IPS DF 4.7 (cell line): ENCODE measurements around the gene PTPRJ.
"Not testable (repeated sequence)": the region's sequence is repeated elsewhere in the genome, so short reads cannot be mapped to it uniquely, and the experiment has no call there.

Experiments
- DNase-seq: peaks from one replicate; pipeline ENCODE4 v3.0.0-alpha.2; 2013; ENCODE audit warnings: low spot score; ENCODE audit errors: extremely low read depth

Gene PTPRJ

DNA sequence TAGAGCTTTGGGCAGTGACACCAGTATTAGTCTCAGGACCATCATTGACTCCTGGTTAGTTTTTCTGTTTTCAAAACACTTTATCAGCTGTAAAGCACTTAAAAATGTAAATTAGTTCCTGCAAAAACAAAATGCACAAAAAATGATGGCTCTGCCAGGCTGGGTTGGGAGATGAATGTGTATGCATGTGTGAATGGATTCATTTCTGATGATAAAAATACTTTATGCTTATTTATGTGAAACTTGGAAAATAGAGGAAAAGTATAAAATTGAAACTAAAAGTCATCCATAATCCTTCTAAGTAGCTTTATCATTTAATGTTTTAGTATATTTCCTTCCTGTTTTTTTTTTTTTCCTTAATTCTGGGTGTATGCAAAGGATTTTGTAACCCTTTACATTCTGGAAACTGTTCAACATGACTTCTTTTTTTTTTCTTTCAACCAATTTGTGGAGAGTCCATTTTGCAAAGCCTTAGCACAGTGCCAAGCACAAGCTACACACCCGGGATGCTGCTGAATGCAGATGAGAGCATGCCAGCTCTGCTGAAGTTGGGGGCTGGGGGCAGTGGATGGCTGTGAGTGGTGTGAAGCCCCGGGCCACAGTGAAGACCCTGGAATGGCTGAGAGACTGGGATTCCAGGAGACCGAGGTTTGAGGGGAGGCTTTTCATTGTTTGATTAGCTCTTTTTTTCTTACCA is 37.6 kb downstream of the PTPRJ start:
- DNase-seq = no peak

DNA sequence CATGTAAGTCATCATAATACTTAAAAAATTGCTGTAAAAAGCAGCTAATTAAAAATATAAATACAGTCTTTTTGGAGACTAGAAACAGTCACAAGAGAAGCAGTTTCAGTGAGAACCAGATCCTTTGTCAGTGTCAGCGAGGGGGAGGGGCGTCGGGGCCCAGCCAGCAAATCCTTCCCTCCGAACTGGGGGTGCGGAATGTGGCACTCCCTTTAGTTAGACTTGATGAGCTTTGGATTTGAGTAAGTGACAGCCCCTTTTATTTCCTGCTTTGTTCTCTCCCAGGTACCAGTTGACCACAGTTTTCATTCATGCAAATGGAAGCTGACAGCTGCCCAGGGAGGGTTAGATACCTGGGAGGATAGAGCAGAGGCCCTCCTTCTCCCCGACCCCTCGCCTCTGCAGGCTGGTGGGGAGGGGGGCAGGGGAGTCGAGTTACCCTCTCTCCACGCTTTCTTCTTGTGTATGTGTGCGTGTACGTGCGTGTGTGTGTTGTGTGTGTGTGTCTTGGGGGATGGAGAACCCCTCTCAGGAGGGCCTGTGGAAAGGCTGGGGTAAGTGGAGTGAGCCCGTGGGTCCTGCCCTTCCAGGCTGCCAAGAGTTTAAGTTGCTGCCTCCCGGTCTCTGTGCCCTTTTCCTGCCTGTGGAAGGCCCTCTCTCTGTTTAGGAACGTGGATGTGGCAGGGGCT is 38.3 kb downstream of the PTPRJ start:
- no peak for DNase-seq

DNA sequence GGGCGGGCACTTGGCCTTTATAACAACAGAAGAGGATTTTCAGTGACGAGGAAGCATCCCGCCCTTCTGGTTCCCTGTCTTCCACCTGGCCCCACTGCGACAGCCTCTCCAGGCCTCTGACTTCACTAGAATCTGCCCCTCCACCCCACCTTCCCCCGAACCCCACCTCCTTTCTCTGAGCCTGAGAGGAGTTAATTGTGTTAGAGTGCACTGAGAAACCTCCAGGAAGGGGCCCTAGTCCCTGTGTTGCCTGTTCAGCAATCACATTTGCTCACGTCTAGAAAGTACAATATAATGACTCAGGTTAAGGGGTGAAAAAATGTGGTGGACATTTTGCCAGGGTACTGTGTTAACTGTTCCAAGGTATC is 38.8 kb downstream of the PTPRJ start:
- no peak for DNase-seq

DNA sequence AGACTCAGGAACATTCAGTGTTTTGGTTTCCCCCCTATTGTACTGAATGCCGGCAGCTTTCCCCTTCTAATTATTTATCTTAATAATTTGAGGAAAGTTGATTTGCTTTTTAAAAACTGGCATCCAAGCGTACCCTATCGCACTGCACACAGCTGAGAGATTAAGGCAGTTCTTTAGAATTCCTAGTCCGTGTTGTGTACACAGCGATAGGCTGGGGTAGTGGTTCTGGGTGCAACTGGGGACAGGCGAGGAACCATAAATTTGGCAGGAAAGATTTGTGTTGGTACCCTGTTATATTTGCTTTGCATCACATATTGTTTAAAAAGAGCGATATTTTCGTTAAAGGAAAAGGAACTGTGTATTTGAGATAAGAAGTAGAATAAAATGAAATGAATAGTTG is 39.2 kb downstream of the PTPRJ start:
- no peak for DNase-seq

DNA sequence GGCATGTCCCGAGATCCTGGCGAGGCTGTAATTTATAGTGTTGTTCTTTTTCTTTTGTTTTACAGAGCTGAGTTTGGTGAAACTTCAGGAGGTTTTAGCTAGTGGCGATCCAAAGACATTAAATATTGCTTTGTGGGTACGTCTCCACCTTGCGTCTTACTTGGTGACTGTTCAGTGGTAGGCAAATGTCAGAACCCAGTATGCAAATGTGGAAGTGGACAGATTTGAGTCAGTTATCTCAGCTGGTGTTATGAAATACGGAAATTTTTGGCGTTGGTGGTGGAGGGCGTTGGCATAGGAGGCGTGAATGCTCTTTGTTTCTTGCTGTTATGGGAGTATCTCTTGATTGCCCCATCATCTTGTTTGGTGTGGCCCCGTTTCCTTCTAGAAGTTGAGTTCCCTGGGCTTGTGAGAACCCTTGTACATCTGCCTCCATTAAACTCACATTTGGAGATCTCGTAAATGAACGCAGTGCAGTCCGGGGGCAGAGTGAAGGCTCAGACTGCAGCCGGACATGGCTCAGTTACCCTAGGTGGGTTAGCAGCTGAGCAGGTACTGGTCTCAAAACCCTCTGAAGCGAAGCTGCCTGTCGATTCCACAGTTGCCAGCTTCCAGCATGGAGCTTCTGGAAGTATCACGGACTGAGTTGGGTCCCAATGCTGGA is 39.9 kb downstream of the PTPRJ start:
- no peak for DNase-seq

DNA sequence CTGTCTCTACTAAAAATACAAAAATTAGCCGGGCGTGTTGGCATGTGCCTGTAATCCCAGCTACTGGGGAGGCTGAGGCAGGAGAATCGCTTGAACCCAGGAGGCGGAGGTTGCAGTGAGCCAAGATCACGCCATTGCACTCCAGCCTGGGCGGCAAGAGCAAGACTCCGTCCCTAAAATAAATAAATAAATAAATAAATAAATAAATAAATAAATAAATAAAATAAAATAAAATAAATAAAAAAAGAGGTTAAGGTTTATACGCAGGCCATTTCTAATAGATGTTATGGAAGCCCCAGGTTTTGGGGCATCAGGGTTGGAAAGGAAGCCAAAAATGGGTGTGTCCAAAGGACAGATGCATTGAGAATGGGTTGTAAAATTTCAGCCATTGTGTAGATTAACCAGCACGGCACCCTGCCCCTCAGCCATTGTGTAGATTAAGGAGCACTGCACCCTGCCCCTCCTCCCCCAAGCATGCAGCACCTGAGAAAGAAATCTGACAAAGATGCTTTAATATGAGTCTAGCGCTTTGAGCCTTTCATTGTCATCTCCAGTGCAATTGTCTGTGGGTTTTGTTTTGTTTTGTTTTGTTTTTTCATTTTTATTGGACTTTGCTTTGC is 41.0 kb downstream of the PTPRJ start:
- not testable (repeated sequence) for DNase-seq

DNA sequence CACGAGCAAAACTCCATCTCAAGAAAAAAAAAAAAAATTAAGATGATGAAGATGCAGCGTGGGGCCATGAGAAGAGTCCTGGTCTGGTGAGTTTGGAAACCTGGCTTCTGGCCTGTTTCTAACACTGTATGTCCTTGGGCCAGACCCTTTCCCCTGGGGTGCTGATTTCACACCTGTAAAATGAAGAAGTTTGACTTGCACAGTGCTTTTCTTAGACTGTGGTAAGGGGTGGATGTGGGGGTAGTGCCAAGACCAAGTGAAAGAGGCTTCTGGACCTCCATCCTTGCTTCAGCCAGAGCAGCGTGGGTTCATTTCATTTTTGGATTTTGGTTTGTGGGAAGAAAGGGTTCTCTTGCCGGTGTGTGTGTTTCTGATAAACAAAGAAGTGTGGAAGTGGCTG is 42.1 kb downstream of the PTPRJ start:
- no peak for DNase-seq

DNA sequence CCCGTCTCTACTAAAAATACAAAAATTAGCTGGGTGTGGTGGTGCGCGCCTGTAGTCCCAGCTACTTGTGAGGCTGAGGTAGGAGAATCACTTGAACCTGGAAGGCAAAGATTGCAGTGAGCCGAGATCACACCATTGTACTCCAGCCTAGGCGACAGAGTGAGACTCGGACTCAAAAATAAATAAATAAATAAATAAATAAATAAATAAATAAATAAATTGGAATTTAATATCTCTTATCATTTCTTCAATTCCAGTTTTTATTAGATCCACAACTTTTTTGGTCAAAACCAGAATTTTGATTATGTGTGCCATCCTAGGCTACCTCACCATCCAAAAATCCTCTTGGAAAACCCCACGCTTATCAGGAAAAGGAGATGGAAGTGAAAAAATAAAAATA is 43.2 kb downstream of the PTPRJ start:
- DNase-seq = not testable (repeated sequence)

DNA sequence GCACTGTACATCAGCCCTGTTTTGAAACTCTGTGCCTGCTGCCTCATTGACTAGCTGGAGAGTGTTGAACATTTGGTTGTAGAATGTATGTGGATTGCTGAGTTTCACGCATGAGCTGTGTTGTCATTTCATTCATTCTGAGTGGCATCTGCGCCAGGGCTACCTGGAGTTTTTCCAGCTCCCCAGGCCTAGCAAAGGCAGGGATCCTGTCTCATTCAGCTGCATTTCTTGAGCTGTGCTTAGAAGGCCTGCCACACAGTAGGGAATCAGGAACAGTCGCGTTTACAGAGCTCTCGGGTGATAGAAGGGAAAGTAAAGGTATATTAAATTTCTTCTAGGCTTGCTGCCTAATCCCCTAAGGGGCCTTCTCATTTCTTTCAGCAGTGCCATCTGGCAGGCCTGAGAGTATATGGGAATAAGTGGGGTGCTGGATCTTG is 44.3 kb downstream of the PTPRJ start:
- no peak for DNase-seq

DNA sequence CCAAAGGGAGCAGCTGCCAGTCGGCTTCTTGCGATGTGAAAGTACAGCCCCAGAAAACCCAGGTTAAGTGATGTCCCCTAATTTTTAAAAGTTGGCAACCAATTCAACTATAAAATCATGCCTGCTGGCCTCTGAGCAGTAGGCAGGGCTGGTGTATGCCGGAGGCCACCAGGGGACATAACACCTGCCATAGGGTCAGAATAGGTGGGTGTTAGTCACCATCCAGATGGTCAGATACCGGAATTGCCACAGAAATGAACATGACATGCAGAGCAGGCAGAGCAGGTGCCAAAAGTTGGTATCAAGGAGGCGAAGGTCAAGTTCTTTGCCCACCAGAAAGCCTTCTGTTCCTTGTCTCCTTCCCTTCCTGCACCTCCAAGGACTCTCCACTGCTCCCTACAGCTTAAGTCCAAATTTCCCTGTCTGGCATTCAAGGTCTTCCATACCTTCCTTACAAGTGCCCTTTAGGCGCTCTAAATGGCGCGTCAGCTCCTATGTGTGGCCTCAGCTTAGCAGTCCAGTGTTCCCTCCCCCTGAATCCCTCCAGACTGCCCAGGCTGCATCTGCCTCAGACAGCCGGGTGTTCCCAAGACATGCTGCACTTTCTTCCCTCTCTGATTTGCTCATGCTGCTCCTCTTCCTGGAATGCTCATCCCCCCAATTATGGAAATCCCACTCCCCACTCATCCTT is 45.1 kb downstream of the PTPRJ start:
- no peak for DNase-seq

DNA sequence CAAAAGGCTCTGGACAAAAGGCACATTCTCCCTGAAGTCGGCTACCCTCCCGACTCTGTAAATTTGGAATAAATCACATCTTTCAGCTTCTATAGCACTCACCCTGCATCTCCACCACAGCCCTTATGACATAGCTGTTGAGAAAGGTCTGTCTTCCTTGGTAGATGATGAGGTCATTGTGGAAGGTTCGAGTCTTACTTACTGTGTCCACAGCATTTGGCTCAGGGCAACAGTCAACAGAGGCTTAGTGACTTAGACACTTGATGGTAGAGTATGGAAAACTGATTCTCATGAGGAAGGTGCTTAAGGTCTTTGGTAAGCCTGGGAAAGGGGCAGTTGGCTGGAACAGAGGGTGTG is 45.6 kb downstream of the PTPRJ start:
- no peak for DNase-seq

DNA sequence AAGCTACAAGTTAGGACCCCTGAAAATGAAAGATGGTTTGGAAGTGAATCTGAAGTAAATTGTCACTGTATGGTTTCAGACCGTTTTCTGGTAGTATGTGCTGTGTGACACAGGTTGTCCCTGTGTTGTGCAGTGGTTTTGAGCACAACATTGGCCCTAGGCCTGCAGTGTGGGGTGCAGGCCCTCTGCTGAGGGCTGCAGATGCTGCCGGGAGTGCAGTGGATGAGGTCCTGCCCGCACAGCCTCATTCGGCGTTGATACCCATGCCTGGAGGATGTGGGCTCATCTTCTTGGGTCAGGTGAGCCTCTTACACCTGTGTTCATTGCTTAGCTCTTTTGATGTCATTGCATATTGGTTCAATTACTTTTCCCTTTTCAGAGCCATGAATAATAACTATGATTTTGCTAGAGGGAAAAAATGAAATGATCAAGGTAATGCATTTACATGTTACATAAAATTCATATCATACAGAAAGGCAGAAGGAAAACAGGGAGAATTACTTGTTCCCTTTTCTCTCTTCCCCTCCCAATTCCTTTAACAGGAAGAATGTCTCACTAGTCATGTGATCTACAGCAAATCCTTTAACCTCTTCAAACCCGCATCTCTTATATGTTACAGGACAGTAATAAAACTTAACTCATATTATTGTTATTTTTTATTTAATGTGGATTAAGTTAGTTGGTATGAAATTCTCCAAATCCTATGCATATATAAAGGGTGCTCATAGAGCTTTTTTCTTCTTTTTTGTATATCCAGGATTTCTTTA is 48.7 kb downstream of the PTPRJ start:
- DNase-seq = no peak

DNA sequence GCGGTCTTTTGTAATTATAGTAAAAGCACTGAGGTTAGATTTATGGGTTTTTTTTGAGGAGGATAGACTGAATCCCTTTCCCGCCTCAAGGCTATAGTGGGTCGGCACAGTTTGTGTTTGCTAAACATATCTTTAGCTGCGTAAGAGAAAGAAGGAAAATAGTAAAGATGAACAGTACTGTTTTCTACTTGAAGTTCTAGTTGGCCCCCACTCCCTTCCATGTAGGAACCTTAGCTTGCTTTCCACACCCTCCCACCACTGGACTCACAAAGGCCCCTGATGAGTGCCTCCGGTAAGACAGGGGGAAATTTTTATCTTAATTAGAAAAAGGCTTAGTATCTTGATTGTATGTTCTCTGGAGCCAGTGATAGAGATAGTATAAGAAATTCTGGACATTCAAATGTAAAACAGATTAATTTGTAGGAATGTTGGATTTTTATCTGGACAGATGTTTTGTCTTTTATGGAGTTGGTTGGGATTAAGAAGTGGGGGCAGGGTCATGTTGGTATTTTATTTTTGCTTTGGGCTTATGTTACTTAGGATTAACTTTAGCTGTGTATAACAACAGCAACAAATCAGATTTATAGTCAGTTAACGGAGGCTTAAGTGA is 49.4 kb downstream of the PTPRJ start:
- DNase-seq = no peak

DNA sequence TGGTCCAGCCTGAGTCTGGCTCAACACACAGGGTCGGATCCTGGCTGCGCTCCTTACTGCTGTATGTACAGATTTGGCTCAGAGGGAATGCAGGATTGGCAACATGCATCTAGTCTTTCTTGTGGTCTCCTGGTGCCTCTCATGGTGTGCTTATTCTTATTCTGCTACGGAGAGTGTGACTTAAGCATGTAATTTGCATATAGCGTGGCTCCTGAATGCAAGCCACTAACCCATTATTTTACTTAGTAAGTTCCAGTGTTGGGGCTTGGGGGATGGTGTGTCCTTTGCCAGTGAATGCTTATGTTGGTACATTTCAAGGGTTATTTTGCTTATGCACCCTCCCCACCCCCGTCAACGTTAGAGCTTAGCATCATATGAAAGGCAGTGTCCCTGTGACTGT is 51.2 kb downstream of the PTPRJ start:
- DNase-seq = no peak

DNA sequence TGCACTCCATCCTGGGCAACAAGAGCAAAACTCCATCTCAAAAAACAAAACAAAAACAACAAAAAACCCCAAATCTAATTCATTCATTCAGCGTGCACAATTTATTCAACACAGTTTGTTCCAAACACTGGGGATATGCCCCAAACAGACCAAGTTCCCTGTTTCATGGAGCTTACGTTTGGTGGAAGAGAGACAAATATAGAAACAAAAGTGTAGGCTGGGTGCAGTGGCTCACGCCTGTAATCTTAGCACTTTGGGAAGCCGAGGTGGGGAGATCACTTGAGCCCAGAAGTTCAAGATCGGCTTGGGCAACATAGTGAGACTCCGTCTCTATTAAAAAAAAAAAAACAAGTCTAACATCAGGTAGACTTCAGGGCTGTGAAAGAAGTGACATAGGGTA is 52.4 kb downstream of the PTPRJ start:
- DNase-seq = no peak

DNA sequence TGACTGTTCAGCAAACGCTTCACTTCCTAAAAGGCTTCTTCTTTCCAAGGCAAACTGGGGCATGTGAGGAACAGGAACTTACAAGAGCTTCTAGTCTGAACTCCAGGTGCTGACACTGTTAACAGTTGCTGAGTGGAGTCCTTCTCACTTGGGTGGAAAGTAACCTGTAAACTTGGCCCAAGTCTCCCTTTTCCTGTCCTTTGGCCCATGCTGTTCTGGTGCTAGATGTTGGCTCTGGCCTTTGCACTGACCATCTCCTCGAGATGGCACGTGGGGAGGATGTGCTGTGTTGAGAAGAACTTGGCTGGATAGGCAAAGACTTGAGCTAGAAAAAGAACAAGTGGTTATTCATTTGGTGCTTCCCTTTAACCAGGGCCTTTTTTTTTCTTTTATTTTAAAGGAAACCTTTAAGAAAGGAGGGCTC is 53.6 kb downstream of the PTPRJ start:
- no peak for DNase-seq

DNA sequence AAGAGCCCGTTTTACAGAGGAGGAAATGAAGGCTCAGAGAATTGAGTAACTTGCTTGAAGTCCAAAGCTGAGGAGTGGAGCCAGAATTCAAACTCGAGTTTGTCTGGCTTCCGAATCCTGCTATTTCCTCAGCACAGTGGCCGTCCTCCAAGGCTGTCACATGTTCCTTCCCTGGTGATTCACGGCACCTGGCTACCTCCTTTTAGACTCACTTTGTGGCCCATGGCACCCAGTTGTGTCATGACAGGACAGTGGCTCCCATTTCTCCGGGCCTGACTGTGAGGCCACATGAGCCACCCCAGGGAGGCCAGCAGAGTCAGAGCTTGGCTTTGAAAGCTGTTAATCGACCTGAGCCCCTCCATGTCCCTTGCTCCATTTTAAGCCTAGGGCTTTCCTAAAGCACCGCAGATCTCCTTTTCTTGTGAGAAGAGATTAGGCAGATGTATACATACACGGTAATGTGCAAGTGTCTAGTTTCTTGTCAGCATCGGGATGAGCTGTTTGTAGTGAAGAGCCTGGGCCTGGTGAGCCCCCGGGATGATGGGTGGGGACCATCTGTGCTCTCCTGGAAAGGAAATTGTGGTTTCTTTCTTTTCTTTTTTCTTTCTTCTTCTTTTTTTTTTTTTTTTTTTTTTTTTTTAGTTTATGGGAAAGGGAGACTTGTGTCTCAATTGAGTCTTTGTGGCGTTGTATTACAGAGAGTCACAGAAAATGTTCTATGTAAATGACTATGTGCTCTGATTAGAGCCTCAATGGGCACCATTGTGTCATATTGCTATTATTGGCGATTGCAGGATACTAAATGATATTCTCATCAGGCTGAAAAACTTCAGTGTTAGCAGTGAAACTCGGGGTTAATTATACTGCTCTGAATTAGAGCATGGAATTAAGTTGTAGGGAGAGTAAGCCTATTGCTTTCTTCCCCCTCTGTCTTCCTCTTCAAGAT is 54.8 kb downstream of the PTPRJ start:
- no peak for DNase-seq

DNA sequence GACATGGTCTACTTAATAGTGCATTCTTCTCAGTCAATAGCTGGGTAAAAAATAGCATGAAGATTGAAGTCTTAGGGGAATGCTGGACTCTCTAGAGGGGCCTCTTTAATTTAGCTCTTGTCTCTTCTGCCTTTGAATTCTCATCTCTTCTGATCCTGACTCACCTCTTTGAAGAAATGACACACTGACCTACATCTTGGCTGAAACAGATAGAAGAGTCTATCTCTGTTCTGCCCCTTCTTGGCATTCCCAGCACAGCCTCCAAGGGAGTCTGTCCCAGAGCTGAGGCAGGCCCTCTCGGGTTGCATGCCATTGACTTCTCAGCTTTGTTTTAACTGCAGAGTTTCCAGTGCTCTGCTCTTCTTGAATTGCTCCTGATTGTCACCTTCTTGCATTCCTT is 55.7 kb downstream of the PTPRJ start:
- no peak for DNase-seq

DNA sequence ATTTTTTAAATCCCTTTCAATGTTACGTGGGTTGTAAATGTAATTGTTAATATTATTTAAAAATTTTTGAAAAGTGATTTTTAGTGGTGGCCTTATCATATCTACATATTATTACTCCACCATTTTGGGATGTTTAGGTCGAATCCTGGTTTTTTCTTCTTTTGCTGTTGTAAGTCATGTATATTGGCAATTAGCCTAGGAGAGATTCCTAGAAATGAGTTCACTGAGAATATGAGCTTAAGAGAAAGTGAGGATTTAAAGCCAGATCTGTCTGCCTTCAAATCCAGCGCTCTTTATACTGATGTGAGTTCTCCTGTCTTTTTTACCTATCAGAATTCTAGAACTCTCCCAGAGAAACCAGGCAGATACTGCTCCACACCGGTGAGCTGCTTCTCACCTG is 56.1 kb downstream of the PTPRJ start:
- no peak for DNase-seq
